Measurements from ENCODE around the gene MAN2B2. TPM values are rescaled to one million over a fixed set of nuclear protein-coding genes. Genes with fewer than 3 reads are reported as not detected.
A peak's percentile ranks its signal among the peaks of the same experiment; 100 is the strongest.

MAN2B2 gene
- total RNA-seq, 1 experiment from 2014 or later: 34.4 TPM

- Histone ChIP-seq H3K9me3 (ENCODE audit: control insufficient read depth, insufficient read depth, low read depth, low read length) (no peaks in the 10 kb centered on the region), H3K4me3 (ENCODE audit: low read depth in 2 of 2, low read length in 2 of 2) (no peak overlapping the region), H3K27ac (ENCODE audit: low read length) (no peak overlapping the region), H3K27me3 (ENCODE audit: control insufficient read depth, insufficient read depth, low read length) (no peaks in the 10 kb centered on the region), H3K36me3 (ENCODE audit: control insufficient read depth, insufficient read depth, low read length) (no peaks in the 10 kb centered on the region), H3K4me1 (ENCODE audit: control insufficient read depth, insufficient read depth, low read length) (no peaks in the 10 kb centered on the region)
- BruUV-seq (replicated peaks): no TSS peak
- ChIA-PET POLR2A (no interaction called here), CTCF (interaction anchor here (0.8 kb wide), 1 partner anchor 16 kb away, joined by 3 read pairs; no protein-coding TSS in a partner anchor)
- DNase-seq (ENCODE audit: low read depth, low spot score) (no peak), ATAC-seq (no peak)
- in situ Hi-C loops (cut with HindIII; ENCODE audit: low pct_unique_long_range_greater_than_20kb, low sequenced_read_pairs) (no loop called here), intact Hi-C loops (cut with micrococcal nuclease; ENCODE audit: unreplicated experiment) (loop anchor here (2.0 kb wide), 1 partner anchor 213 kb away; no protein-coding TSS in a partner anchor)
- TF ChIP-seq POLR2AphosphoS5 (IDR thresholded peaks at IDR 0.05; ENCODE audit: low read depth, low read length) (no peak), CTCF (IDR thresholded peaks at IDR 0.05) (no peak), REST (IDR thresholded peaks at IDR 0.05; ENCODE audit: insufficient read depth in 1 of 2, low read depth in 2 of 2, low read length in 1 of 2) (no peak), TCF7L2 (IDR thresholded peaks at IDR 0.05; ENCODE audit: low read depth, low read length) (no peak), SIN3A (IDR thresholded peaks at IDR 0.05; ENCODE audit: borderline replicate concordance, insufficient read depth, low read depth, low read length) (no peak)
Observed at GRCh38 chr4:6546091-6546490, 28.9 kb upstream of the MAN2B2 start.

- CTCF ChIA-PET: interaction anchor here (0.6 to 0.8 kb wide), 2 partner anchors 15 to 93 kb away, joined by 3 to 5 read pairs; no protein-coding TSS in a partner anchor
- no peak for DNase-seq (ENCODE audit: low read depth, low spot score)
- TF ChIP-seq CTCF (IDR thresholded peaks at IDR 0.05) (peak; percentile 86), TCF7L2 (IDR thresholded peaks at IDR 0.05; ENCODE audit: low read depth, low read length) (no peak), REST (IDR thresholded peaks at IDR 0.05; ENCODE audit: insufficient read depth in 1 of 2, low read depth in 2 of 2, low read length in 1 of 2) (peak; percentile 97 to 99)
- POLR2A ChIA-PET: no interaction called here
- Histone ChIP-seq H3K4me3 (ENCODE audit: low read depth in 2 of 2, low read length in 2 of 2) (no peak overlapping the region), H3K27ac (ENCODE audit: low read length) (no peak overlapping the region), H3K9me3 (ENCODE audit: control insufficient read depth, insufficient read depth, low read depth, low read length) (no peaks in the 10 kb centered on the region), H3K36me3 (ENCODE audit: control insufficient read depth, insufficient read depth, low read length) (no peaks in the 10 kb centered on the region), H3K27me3 (ENCODE audit: control insufficient read depth, insufficient read depth, low read length) (no peaks in the 10 kb centered on the region), H3K4me1 (ENCODE audit: control insufficient read depth, insufficient read depth, low read length) (no peaks in the 10 kb centered on the region)
- intact Hi-C loops (cut with micrococcal nuclease; ENCODE audit: unreplicated experiment) (loop anchor here (2.0 kb wide), 1 partner anchor 214 kb away; no protein-coding TSS in a partner anchor), in situ Hi-C loops (cut with HindIII; ENCODE audit: low pct_unique_long_range_greater_than_20kb, low sequenced_read_pairs) (no loop called here)
- no TSS peak for BruUV-seq (replicated peaks)
- 0 out of 2 replicates have a peak, but pooled peaks have one; percentile 71 for ATAC-seq
Observed at GRCh38 chr4:6546681-6547447, 28.1 kb upstream of the MAN2B2 start.

Measured in Panc1 (cell line).